ENCODE results near the gene IL31.

GRCh38 chr12:122182887-122183587 is 9.0 kb upstream of the IL31 start, which contains the start of gene LRRC43:
- TF ChIP-seq, protein P1, sequence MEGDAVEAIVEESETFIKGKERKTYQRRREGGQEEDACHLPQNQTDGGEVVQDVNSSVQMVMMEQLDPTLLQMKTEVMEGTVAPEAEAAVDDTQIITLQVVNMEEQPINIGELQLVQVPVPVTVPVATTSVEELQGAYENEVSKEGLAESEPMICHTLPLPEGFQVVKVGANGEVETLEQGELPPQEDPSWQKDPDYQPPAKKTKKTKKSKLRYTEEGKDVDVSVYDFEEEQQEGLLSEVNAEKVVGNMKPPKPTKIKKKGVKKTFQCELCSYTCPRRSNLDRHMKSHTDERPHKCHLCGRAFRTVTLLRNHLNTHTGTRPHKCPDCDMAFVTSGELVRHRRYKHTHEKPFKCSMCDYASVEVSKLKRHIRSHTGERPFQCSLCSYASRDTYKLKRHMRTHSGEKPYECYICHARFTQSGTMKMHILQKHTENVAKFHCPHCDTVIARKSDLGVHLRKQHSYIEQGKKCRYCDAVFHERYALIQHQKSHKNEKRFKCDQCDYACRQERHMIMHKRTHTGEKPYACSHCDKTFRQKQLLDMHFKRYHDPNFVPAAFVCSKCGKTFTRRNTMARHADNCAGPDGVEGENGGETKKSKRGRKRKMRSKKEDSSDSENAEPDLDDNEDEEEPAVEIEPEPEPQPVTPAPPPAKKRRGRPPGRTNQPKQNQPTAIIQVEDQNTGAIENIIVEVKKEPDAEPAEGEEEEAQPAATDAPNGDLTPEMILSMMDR (IDR thresholded peaks at IDR 0.05), result no peak
- peak in 1 of 4 donors; percentile 15 for TF ChIP-seq POLR2A (IDR thresholded peaks at IDR 0.05)
- no peak for TF ChIP-seq EP300 (IDR thresholded peaks at IDR 0.05)
- no peak for TF ChIP-seq POLR2AphosphoS5 (IDR thresholded peaks at IDR 0.05)

All from upper lobe of left lung (tissue), 4 donors.